T-helper 2 cell treated with Interferon-gamma antibody and Interleukin-4, amounts not matched to agents 5 μg/mL and 100 μg/mL, for 36 hours (primary cell): Measurements from ENCODE around the gene FOXJ1.

Source experiments
- DNase-seq: peaks from one replicate; pipeline ENCODE4 v3.0.0; 2021; ENCODE audit warnings: low spot score
- H3K27ac Mint-ChIP-seq: one replicate; pipeline ENCODE4 v1.8.0; 2021; ENCODE audit warnings: mild to moderate bottlenecking, mixed read lengths
- H3K27me3 Mint-ChIP-seq: one replicate; pipeline ENCODE4 v1.8.0; 2021; ENCODE audit warnings: low read depth, mixed read lengths
- H3K36me3 Mint-ChIP-seq: one replicate; pipeline ENCODE4 v1.8.0; 2021; ENCODE audit warnings: low read depth, mixed read lengths
- H3K4me1 Mint-ChIP-seq: one replicate; pipeline ENCODE4 v1.8.0; 2021; ENCODE audit warnings: low read depth, mixed read lengths
- H3K4me3 Mint-ChIP-seq: one replicate; pipeline ENCODE4 v1.8.0; 2022; ENCODE audit warnings: mild to moderate bottlenecking, moderate library complexity, mixed read lengths
- H3K9me3 Mint-ChIP-seq: one replicate; pipeline ENCODE4 v1.8.0; 2021; ENCODE audit warnings: mixed read lengths

The FOXJ1 gene

DNA sequence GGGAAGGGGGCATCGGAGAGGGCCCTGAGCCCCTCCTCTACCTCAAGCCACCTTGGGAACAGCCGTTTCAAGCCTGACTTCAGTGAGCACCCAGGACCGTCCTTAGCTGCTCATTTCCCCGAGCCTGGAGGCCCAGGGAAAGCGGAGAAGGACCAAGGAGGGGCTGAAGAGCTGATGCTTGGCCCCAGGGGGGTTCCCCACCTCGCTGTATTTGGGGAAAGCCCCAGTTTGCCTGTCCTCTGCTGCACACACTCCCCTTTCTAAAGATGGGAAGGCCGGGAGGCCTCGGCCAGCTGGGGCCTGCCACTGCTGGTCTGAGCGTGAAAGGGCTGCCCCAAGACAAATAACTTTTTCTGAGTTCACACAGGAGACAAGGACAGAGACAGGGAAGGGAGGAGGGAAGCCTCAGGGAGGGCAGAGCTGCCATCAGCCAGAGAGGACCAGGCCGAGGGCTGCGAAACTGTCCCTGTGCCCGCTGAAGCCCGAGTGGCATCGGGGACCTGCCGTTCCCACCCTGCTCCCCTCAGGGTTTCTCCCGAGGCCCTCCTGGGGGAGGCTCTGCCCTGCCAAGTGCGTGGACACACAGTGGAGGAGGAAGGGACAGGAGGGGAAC is 50.4 kb downstream of the FOXJ1 start:
- no peak for DNase-seq
- Mint-ChIP-seq H3K4me3 (no peak overlapping the region), H3K9me3 (no peaks in the 10 kb centered on the region), H3K36me3 (peaks cover 41% of the 10 kb centered on the region), H3K4me1 (peaks cover 4% of the 10 kb centered on the region), H3K27me3 (no peaks in the 10 kb centered on the region), H3K27ac (no peak overlapping the region)

DNA sequence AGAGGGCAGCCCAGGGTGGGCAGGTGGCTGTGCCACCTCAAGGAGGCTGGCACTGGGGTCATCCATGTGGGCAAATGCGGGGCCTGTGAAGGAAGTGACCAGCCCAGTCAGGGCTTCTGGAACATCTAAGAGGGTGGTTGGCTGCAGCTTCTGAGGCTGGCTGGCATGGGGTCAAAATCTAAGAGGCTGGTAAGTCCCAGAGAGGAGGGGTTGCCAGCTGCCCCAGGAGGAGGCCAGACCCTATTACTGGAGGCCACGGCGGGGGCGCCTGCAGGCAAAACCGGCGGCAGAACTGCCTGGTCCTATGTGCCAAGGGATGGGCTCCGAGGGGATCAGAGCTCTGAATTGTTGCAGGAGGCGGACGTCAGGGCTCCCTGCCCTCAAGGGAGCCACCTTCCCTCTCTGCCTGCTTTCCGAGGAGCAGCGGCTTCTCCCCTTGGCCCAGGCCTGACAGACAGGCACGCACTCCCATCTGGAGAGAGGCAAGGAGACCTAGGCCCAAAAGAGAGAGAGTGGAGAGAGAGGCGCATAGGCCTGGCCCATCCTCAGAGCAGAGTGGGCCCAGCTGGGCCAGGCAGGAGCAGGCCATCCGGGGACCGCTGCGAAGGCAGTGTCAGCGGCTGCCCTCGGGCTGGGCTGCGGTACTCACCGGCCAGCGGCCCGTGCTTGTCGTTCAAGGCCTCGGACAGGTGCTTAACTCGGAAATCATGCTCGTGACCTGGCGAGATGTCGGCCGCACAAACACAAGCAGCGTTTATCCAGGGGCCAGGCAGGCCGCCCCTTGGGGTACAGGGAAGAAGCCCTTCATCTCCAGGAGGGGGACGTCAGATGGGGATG is 51.1 kb downstream of the FOXJ1 start:
- Mint-ChIP-seq H3K36me3 (peaks cover 41% of the 10 kb centered on the region), H3K4me3 (no peak overlapping the region), H3K4me1 (peaks cover 4% of the 10 kb centered on the region), H3K9me3 (no peaks in the 10 kb centered on the region), H3K27ac (no peak overlapping the region), H3K27me3 (no peaks in the 10 kb centered on the region)
- DNase-seq, result no peak

DNA sequence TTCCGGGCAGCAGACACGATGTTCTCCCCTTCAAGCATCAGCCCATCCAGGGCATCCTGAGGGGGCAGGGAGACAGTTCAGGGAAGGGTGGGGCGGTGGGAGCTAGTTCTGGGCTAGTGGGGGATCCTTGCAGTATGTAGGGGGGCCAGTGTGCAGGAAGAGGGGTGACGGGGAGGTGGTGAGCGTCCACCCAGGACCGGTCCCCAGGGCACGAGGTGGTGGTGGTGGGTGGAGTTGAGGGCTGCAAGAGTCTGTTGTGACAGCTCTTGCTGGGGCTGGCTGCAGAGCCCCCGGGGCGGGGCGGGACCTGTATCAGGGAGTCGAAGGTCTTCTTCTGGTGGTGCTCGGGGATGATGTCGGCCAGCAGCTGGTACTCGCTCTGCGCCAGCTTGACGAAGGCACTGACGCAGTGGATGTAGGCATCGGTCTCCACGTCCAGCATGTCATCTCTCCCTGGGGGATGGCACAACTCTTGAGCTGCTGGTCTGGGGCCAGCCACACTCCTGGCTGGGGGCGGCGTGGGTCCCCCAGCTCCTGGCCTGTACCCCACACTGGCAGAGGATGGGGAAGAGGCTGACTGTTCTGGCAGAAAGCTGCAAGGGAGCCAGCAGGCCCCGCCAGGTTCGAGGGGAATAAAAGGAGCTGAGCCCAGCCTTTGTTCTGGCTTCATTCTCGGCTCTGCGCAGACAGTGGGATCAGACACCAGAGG is 52.0 kb downstream of the FOXJ1 start:
- H3K4me3 Mint-ChIP-seq, result no peak overlapping the region
- H3K9me3 Mint-ChIP-seq, result no peaks in the 10 kb centered on the region
- DNase-seq, result no peak
- H3K4me1 Mint-ChIP-seq, result peaks cover 4% of the 10 kb centered on the region
- H3K27ac Mint-ChIP-seq, result no peak overlapping the region
- no peaks in the 10 kb centered on the region for H3K27me3 Mint-ChIP-seq
- H3K36me3 Mint-ChIP-seq, result peaks cover 41% of the 10 kb centered on the region

DNA sequence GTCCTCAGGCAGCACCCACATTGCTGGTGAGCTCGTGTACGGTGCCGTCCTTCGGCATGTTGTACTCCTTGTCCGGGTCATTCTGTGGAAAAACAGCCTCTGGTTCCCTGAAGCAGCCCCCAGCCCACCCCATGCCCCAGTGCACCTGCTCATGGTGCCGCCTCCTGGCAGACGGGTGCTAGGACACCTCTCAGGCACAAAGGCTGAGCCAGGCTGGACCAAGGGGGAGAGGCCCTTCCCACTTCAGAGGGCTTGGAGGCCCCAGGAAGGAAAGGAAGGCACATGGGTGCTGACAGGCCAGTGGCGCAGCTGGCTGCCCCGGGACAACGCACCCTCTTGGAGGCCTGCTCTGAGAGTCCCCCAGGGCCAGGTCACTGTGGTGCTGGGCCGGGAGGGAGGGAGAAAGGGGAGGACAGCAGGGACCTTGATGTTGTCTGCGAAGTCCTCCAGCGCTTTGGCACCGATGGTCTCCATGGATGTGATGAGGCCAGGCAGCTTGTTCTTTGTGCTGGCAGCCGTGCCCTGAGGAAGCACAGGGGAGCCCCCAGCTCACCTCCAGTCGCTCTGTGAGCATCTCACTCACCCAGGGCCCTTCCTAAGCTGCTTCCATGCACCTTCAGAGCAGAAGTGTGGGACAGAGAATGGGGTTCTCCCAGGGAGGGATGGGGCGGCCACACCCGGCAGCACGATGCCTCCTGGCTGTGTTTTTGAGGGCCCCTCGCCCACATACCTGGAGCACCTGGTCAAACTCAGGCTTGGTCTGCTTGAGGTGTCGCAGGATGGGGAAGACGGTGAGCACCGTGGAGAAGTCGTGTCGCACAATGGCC is 52.8 kb downstream of the FOXJ1 start:
- H3K9me3 Mint-ChIP-seq, result no peaks in the 10 kb centered on the region
- peaks cover 4% of the 10 kb centered on the region for H3K4me1 Mint-ChIP-seq
- no peak overlapping the region for H3K4me3 Mint-ChIP-seq
- peaks cover 37% of the 10 kb centered on the region for H3K36me3 Mint-ChIP-seq
- DNase-seq, result no peak
- H3K27me3 Mint-ChIP-seq, result no peaks in the 10 kb centered on the region
- H3K27ac Mint-ChIP-seq, result no peak overlapping the region

DNA sequence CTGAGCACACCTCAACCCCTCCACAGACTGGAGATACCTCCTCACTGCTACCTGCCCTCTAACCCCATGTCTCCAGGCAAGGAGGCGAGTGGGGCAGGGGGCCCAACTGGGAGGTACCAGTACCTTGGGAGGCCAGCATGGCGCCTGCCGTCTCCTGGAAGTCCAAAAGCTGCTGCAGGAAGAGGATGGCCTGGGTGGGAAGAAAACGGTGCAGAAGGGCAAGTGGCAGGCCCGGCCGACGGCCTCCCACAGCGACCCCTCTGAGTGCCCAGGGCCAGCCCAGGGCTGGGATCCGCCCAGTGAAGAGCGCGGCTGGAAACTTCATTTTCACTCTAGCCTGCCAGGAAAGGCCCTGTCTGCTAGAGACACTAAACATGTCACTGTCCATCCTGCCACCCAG is 53.5 kb downstream of the FOXJ1 start:
- Mint-ChIP-seq H3K36me3 (peaks cover 33% of the 10 kb centered on the region), H3K27ac (no peak overlapping the region), H3K4me1 (peaks cover 4% of the 10 kb centered on the region), H3K27me3 (no peaks in the 10 kb centered on the region), H3K4me3 (no peak overlapping the region), H3K9me3 (no peaks in the 10 kb centered on the region)
- no peak for DNase-seq

DNA sequence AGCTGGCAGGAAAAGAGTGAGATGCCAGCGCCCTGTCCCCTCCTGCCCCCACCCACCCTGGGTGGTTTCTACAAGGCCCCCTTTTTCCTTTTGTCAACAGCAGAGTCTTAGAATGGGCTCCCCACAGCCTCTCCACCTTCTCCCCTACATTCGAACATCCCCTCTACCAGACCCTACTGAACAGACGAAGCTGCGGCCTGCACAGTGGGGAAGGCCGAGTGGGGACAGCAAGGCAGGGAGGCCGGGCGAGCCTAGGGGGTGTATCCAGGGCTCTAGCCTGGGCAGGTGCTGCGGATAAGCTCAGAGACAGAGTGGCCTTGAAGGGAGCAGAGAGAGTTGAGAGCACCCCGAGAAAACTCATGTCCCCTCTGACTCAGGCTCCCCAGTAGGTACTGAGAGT is 54.7 kb downstream of the FOXJ1 start:
- Mint-ChIP-seq H3K9me3 (no peaks in the 10 kb centered on the region), H3K4me3 (no peak overlapping the region), H3K4me1 (no peaks in the 10 kb centered on the region), H3K27ac (no peak overlapping the region), H3K27me3 (no peaks in the 10 kb centered on the region), H3K36me3 (peaks cover 30% of the 10 kb centered on the region)
- DNase-seq, result no peak
